ENCODE results near the gene SNRNP48.

DNA sequence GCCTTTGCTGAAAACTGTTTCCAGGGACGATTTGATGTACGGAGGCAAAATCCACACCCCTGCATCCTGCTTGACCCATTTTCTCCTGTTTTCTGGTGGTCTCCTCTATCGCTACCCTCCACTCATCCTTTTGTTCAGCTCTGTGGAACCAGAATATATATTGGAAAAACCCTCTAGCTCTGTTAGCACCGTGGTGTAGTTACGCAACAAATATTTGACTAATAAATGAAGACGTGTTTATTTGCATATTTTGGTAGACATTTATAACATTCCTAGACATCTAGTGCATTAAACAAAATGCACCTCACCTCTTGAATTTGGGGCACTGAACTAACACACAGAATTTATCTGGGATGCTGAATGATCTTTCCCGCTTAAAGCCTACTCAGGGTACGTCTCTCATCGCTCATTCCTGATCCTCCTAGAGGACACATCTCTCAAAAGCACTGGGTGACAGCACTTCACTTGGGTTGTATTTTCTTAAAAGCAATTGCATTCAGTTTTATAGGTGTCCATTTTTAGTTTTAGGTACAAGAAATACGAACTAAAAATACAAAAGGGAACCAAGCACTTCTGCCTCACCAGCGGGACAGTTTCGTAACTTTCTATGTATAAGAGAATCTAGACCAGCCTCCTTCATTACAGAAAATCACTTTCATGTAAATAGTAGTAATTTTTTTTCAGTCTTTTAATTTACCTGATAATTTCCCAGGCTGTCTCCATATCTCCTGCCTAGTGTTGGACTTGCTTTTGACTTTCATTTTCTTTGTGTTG is 59.2 kb downstream of the SNRNP48 start:
- TF ChIP-seq CTCF (IDR thresholded peaks at IDR 0.05) (no peak), POLR2A (IDR thresholded peaks at IDR 0.05) (no peak)

All from esophagus squamous epithelium (tissue), 4 donors.